Activated CD8-positive, alpha-beta memory T cell treated with anti-CD3 and anti-CD28 coated beads for 24 hours (primary cell): ENCODE results near the gene FAT3.

Source experiments
- DNase-seq: peaks from one replicate; pipeline ENCODE4 v3.0.0-alpha.2; 2020

FAT3 gene

DNA sequence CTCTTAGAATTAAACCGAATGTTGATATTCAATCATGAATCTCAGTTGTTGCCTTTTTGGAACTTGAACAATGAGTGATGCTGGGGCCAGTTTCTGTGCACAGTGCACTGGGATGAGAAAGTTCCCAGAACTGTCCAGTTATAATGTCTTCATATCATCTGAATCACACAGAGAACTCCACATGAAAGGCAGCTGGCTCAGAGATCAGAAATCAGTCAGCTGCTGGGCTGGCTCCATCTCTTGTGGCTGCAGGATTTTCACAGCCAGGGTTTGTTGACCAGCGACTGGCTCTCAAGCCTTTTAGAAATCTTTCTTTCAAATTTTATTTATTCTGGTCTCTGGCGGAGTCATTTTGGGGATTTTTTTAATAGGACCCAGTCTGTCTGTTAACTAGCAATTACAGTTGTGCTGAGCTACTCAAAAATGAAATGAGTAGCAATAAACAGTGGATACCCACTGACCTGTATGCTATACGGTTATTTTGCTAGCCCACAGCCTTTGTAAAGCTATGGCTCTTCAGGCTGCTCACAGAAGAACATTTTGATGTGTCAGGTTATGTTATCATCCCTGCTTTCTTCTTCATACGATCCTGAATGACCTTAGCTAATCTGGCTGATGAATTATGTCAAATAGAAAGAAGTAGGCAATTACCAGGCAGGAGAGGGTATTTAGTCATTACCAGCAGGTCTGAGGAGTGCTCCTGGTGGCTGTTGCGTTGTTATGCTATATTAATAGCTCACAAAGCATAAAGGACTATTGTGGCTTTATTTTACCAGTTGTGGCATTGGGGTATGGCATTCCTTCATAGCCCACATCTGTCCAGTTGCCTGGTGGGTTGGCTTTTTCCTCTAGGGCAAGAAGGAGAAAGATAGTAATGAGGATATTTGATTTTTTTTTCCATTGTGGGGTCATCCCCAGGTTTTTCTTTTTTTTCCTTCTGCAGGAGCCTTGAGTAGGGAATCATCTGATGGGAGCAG, 3.6 kb downstream of the FAT3 start:
- DNase-seq = no peak

DNA sequence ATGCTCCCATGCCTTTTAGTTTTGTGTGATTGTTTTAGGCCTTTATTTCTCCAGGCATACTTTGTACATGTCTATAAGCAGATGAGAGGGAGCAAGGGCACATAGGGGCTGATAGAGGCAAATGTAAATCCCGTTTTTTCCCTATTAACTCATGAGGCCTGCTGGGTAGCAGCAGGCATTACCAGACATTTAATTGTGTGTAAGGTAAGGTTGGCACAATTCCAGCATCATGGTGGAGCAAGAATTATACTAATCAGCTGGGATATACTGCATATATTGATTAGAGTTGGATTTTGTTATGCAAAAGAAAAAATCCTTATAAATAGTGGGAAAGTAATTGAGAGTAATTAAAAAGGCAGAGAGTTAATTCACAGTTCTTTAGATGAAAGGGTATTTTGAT, 12.2 kb downstream of the FAT3 start:
- no peak for DNase-seq

DNA sequence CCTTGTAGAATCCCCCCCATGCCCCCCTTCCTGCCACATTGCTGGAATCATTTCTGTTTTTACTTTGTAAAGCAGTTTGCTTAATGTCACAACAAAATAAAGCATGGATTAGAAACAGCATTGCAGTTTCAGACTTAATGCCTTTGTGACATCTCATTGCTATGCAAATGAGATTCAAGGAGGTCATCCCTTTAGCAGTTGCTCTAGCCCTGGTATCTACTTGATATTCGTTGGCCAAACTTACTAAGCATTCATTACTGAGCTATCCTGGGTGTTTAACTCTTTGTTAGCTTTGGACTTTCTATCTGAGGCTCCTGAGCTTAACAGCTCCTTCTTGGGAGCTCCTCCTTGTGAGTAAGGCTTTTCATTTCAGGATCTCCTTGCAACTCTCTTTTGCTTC, 16.3 kb downstream of the FAT3 start:
- no peak for DNase-seq

DNA sequence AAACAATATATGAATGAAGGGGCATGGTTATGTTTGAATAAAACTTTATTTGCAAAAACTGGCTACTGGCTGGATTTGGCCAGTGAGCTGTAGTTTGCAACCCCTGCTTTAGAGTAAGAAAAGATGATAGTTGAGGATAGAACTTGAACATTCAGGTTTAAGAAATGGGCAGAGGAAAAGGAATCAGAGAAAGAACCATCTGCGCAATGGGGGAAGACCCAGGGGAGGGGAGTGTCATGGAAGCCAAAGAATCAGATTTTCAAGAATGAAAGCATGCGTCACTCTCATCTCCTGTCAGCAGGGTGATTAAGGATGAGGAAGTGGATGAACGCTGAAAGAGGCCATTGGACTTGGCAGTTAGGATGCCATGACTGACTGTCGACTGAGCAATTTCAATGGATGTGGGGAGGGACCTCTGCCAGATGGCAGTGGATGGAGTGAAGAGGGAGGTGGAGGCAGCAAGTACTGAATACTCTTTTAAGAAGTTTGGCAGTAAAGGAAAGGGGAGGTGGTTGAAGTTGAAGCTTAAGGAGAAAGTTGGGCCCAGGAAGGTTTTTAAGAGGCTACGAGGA, 21.2 kb downstream of the FAT3 start:
- no peak for DNase-seq

DNA sequence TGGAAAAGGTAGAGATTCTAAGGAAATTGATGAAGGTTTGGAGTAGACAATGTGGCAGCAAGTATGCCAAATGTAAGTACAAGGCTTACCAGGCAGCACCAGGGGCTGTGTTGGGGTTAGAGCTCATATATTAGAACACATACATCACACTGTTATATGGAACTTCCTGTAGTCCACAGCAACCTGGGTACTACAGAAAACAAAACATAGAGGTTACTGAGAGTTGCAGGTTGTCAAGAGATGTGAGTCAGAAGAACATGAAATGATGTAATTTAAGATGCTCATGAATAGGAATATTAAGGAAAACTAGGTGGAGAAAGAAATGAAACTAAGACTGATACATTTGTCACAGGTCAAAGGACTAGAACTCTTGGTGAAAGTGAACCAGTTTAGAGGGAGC, 22.0 kb downstream of the FAT3 start:
- DNase-seq = no peak

DNA sequence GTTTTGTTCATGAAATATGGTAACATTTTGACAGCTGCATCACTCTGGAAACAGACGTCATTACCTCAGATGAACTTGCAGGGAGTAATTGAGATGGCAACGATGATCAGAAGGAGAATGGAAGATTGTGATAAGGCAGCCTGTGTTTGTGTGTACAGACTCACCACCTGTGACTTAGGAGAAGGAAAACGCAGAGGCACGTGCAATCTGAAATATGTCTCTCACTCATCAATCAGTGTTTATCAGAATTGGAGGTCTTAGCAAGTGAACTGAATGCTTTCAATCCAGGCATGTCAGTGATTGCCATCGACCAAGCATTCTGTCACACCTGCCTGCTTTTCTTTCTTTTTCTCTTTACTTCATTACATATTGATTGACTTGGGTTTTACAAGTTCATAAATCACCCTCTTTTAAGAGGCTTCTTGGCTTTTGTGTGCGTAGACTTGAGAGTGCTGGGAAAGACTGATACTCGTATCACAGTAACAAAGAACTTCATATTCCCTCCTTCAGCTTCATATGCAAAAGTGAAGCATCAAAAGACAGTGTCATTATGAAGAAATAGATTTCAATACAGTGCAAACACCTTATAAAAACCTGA, 24.6 kb downstream of the FAT3 start:
- DNase-seq = no peak

DNA sequence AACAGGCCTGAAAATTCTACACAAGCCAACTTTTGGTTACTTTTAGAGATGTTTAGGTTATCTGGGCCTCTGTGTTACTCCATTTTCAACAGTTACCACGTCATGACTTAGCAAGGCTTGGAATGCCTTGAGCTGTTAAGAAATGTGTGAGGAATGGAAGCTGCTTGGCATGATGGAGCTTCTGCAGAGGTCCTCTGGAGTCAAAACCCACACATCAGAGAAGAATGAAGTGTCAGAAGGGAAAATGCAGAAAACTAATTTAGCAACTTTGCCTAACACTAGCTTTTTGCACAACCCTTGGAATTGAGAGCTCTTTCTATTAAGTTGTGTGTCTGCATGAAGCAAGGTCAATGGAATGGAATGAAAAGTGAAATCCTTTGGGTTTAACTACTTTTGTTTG, 27.4 kb downstream of the FAT3 start:
- no peak for DNase-seq

DNA sequence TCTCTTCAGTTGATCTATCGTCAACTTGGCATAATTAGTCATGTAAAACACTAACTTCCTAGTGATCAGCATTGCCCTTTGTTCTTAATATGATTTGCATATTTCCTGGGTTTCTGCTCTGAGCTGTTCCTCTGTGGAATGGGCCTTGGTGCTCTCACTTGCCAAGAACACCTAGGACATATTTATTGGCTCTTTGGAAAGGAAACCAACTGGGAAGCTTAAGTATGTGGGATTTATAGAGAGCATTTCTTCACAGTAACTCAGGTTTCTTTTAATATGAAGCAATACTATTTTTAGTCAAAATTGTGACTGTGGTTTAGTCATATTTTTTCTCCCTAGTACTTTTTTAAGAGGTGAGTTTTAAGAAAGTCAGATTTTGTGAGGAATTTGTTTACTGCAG, 28.8 kb downstream of the FAT3 start:
- DNase-seq = no peak

DNA sequence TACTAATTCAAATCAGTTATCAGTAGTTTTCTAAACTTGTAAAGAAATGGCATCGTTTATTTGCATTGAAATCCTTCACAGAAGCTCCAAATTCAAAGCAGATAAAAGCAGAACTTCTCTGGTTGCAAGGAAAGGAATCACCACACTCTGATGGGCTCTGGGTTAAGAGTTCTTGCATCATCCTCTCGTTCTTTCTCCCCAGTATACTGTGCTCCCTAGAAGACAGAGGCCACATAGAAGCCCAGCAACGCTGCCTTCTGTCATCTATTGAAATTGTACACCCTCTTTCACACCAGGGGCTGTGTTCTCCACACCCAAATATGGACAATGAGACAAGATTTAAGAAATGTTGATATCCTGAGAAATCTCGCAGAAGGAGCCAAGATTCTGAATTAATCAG, 29.3 kb downstream of the FAT3 start:
- DNase-seq = no peak

DNA sequence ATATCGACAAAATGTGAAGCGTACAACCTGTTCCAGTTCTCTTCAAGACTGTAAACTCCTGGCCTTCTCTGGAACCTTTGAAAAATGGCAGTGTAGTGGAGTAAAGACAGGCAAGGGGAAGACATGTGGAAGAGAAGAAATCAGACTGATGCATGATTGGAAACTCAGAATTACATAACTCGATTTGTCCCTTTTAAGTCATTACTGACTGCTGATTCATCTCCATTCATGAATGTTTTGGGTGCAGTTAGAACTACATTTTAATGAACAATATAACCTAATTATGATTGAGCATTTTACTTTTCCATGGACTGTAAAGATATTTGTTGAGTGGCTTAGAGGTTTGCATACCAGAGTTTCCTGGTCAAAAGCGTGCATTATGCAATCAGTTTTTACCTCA, 32.9 kb downstream of the FAT3 start:
- no peak for DNase-seq

DNA sequence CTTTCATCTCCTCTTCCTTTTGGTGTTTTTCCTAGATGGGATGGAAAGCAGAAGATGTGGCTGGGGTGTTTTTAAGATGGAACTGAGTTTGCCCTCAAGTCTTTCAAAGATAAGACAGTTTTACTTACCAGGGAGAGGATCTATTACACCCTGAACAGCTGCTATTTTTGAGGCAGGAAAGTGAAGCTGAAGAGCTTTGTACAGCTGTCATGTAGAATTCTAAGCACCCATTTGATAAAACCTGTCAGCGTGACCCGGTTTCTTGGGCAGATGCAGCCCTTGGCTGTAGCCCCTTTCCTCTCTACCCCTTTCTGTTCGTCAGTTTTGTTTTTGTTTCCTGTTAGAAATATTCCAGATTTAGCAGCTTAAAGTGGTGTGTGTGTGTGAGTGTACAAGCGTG, 35.2 kb downstream of the FAT3 start:
- DNase-seq = no peak

DNA sequence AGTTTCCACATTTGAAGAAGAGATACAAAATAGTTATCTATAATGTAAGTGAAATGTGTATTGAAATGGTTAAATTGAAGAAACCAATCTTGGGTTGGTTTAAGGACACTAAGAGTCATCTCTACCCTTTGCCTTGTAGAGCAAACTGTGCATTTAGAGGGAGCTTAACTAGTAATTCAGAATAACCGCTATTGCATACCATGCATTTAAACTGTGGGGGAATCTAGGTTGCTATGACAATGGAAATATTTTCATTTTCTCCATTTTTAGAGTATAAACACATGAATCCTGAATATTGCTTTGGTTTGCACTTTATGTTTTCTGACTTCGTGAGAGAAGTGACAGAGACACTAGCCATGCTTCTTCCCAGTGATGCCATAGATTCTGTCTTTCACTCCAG, 39.7 kb downstream of the FAT3 start:
- no peak for DNase-seq

DNA sequence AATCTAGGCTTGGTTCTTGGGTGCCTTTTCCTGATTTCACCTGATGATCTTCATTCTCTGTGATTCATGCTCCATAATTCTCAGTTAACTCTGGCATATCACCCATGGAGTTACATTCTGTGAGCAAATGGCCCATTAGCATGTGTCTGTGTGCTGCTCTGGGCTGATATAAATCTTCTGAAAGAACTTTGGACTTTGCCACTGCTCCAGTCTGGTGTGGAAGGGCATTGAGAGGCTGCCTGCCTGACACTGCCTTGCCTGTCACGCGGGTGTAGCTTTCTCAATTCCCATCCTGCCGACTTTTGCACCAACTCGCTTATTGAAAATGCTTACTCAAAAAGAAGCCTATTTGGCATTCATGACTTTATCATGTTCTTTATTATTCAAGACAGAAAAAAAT, 42.2 kb downstream of the FAT3 start:
- DNase-seq = no peak

DNA sequence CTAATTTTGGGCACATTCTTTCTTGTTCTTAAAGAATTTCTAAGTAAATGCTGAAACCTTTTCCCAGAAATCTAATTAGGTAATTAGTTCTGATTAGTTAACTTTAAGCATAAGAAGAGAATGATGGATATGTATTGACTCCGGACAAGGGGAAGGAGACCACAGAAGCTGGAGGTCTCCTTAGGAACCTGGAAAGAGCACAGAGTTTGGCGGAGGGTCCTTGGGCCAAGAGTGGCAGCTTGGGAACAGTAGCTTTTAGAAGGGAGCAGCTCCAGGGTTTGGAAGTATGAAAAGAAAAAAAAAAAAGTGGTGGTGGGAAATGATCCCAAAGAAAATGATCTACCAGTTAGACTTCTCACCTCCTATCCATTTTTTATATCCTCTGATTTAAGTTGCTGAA, 42.7 kb downstream of the FAT3 start:
- no peak for DNase-seq

DNA sequence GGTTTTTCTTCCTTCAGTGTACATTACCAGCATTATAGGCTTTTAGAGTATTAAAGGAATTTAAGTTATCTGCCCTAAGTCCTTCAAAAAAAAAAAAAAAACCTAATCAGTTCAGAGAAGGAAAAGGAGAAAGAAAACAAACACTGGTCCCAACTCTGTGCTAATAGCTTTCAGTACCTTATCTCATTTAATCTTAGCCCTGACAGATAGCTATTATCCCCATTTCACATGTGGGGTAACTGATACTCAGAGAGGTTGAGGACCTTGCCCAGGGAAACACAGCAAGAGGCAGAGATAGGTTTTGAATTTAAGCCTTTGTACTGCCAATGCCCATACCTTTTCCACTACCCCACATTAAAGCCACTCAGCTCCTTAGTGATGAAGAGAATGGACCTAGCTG, 43.4 kb downstream of the FAT3 start:
- no peak for DNase-seq

DNA sequence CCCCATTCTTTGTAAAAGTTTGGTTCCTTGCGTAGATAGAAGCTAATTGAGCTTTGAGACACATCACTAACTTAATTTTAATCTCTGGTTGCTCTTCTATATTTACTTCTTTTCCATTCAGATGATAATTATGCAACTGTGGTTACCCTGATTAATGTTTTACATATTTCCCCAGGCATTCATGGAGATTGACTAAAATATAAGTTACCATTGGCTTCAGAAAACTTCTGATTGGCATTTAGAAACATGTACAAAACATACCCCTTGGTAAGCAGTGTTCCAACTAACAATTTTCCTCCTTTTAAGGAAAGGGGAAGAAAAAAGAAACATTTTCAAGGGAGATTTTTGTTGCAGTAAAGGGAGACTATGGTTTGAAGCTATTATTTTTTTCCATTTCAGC, 43.9 kb downstream of the FAT3 start:
- no peak for DNase-seq

DNA sequence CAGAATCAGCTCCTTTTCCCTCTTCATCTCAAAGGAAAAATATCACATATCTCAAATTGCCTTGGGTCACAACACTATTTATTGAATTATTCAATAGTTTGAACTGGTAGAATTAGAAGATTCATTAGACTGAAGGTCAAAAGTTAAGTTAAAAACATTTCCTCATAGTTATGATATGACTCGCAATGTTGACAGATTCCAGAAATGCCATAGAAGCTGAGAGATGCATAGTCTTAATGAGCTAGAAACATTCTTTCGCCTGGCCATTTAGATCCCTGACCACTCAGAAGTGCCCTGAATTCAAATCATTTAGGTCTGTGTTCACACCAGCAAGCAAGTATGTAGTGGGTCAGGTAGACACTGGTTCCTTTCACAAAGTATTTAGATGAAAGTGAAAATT, 44.4 kb downstream of the FAT3 start:
- DNase-seq = no peak

DNA sequence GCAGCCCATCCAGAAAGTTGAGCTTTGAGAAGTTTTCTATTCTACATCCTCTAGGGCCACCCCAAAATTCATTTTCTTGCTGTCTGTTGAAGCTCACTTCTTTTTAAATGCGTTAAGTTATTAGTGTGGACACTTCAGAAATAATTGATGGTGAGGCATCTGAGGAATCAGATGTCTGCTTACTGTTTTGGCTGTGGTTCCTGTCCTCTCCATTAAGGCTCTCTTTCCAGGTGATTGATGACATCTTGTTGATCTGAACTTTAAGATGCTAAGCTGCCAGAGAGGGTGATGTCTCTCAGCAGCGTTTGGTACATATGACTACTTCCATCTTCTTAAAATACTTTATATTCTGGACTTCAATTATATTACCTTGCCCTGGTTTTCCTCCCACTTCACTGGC, 45.2 kb downstream of the FAT3 start:
- DNase-seq = no peak

DNA sequence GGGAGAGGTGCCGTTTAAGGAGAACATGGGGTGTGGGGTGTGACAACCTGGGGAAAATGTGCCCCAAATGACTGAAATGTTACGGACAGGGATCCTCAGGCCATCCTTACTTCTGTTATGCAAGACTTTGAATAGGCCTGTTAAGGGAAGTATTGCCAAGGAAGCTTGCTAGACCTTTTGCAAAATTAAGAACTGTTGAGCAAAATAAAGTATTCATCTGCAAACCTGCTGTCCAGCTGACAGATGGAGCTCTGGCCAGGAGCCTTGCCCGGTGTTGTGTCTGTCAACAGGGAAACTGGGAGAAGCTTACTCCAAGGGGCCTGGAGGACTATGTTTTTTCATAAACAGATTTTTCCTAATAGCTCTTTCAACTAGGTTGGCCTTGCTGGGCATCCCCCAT, 48.0 kb downstream of the FAT3 start:
- no peak for DNase-seq
